Ureter (tissue), 1 donor: Measurements from ENCODE around the gene COL27A1. TPM values are rescaled to one million over a fixed set of nuclear protein-coding genes. Genes with fewer than 3 reads are reported as not detected.

Source experiments
- DNase-seq: peaks from one replicate; pipeline ENCODE4 v3.0.0-alpha.2; 2020; ENCODE audit warnings: low spot score
- total RNA-seq: library from RNA; stranded (reverse); gene quantifications from one replicate; pipeline ENCODE4 v1.2.4, GENCODE V29; 2023
- donor health status: DM: yes; HTN: yes; CAD: no.

The COL27A1 gene
- total RNA-seq, 1 donor from 2014 or later = 59.2 TPM

GRCh38 chr9:114247077-114247476 is 91.7 kb downstream of the COL27A1 start:
- DNase-seq = no peak

GRCh38 chr9:114247491-114247890 is 92.2 kb downstream of the COL27A1 start:
- DNase-seq = no peak

- no peak for DNase-seq
Measured at GRCh38 chr9:114248299-114248707, 93.0 kb downstream of the COL27A1 start.

- DNase-seq = no peak
Measured at GRCh38 chr9:114249424-114250234, 94.3 kb downstream of the COL27A1 start.

- peak; percentile 87 for DNase-seq
Measured at GRCh38 chr9:114250235-114250568, 94.9 kb downstream of the COL27A1 start.

DNA sequence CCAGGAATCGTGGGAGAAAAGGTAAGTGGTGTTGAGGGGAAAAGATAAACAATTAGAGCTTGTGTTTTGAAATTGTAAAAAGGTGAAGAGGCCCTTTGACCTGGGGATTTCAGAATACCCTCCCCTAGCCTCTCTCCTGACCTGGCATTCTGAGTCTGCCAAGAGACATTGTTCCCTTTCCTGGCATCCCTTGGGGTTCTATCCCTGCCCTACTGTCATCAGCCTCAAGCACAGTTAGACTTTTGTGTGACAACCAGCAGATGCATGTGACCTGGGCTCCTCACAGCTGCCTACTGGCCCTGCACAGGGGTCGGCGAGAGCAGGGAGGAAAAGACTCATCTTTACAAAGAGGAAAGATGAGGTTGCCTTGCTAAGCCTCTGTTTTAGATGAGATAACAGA is 95.3 kb downstream of the COL27A1 start:
- DNase-seq = no peak

DNA sequence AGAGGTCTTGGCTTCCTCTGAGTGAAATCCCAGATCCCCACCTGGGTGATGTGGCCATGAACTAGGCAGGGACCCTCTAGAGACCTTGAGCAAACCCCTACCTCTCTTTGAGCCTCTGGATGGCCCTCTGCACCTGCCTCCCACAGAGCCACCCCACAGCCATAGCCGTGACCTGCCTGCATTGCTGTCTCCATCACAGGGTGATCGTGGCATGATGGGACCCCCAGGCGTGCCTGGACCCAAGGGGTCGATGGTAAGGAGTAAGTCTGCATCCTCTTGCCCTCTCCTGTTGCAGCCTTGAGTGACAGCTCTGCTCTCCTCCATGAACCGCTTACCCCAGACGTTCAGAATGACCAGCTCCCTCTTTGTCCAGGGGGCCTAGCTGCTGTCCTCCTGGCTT is 97.1 kb downstream of the COL27A1 start:
- DNase-seq = no peak

DNA sequence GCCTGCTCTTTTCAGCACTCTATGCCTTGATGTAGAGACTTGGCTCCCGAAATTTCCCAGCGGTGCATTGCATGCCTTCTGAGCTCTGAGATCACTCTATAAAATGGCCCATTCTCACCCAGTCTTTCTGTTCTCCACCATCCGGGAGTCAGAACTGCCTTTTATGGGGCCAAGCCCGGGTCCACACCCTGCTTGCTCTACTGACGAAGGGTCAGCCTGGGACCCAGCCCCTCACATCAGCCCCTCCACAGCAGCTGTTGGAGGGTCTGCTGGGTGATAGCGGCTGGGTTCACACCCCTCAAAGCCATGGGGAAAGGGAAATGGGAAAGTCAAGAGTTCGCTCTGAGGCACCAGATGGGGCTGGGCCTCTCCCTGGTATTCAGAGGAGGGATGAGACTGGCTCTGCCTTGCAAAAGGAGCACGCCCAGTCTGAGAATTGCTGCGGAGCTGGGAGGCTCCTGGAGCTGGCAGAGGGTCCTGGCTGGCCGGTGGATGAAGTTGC is 101.5 kb downstream of the COL27A1 start:
- no peak for DNase-seq

DNA sequence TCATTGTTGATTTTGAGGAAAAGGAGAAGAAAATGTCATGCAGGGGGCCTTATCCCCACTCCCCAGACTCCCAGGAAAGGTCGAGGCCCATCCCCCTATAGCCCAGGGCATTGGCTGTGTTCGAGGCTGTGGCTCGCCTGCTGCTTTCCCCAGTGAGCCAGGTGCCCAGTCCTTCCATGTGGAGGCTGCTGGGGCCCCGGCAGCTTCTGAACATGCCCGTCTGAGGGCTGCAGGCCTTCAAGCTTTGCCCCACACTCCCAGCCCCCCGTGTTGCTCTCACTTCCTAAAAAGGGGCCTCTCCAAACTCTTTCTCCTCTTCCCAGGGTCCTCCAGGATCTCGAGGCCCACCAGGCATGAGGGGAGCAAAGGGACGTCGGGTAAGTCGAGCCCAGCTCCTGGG is 102.9 kb downstream of the COL27A1 start:
- DNase-seq = no peak

- no peak for DNase-seq
Measured at GRCh38 chr9:114258866-114259797, 103.8 kb downstream of the COL27A1 start.

DNA sequence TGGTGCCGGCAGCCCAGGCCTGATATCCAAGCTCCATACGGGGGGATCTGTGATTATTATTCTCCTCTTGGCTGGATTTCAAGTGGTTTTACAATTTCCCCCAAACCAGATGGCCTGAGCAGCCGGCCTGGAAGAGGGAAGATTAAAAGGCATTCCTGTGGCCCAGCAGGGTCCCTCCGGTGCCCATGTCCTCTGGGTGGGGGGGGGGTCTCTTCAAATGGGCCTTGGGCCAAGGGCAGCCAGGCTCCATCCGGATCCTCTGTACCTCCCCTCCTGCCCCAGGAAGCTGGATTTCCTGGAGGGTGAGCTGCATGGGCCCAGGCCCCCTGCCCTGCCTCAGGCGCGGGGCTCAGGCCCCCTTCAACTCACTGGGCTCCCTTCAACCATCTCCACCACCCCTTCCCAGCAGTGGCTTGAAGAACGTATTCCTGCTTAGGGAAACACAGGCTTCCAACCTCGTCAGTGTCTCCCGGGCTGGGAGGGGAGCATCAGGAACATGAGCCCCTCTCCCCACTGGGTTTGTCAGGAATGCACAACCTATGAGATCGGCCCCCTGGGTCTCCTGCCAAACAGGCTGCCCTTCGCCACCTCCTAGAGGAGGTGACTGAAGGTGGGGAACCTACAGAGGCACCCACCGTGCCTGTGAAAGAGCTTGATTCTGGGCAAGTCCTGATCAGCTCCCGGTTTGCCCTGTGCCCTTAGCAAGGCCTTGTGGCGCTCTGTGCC is 104.6 kb downstream of the COL27A1 start:
- DNase-seq = no peak

DNA sequence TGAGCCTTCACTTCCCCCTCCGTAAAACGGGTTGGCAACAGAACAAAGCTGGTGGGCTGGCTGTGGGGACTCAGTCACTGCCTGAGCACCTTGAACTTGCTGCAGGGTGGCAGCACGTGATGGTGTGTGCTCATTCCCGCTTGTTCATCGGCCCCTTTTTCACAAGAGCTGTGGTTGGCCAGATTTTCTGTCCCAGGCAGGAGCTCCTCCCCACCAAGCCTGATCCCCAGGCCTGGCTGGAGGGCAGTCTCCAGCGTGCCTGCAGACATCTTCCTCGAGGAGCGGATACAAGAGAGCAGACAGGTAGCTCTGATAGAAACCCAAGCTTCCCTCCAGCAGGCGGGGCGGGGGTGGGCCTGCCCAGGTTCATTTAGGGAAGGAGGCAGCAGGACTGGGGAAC is 105.7 kb downstream of the COL27A1 start:
- no peak for DNase-seq

DNA sequence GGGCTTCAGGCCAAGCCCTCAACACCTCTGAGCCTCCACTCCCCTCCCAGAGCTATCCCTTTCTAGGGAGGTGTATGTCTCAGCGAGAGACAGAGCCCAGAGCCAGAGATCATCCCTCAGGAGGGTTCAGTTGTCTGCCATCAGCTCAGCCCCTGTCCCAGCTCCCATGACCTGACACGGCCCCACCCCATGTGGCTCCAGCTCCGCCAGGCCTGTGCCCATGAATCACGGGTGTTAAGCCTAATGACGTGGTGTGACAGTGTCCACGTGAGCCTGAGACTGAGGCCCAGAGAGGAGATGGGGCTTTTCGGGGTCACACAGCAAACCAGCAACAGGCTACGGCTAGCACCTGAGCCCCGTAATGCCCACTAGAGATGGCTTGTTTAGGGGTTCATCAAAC is 106.7 kb downstream of the COL27A1 start:
- DNase-seq = no peak

DNA sequence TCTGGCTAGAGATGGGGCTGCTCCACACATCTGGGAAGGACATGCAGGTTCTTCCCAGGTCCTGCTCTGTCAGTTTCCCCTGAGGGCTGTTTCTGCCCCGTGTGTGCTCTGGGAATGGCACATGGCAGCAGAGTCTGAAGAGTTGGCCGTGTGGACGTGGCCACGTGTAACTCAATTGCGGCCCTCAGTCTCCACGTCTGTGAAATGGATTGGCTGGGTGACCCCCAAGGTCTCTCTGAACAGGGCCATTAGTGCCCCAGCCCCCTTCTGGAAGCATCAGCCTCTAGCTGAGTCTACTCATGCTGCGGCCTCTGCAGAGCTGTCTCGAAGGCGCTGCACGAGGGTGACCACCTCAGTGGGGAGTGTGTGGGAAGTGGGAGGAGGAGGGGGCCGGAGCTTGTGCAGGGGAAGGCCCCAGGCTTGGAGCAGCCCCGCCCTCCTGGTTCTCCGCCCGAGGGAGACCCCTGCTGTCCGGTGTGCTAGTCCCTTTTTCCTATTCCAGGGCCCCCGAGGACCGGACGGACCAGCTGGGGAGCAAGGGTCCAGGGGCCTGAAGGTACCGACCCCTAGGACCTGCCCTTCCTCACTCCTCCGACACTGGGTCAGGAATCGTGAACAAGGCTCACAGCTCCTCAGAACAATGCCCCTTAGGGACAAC is 108.6 kb downstream of the COL27A1 start:
- DNase-seq = no peak

GRCh38 chr9:114264806-114265550 is 109.6 kb downstream of the COL27A1 start:
- no peak for DNase-seq

GRCh38 chr9:114266969-114267368 is 111.6 kb downstream of the COL27A1 start:
- DNase-seq = no peak

DNA sequence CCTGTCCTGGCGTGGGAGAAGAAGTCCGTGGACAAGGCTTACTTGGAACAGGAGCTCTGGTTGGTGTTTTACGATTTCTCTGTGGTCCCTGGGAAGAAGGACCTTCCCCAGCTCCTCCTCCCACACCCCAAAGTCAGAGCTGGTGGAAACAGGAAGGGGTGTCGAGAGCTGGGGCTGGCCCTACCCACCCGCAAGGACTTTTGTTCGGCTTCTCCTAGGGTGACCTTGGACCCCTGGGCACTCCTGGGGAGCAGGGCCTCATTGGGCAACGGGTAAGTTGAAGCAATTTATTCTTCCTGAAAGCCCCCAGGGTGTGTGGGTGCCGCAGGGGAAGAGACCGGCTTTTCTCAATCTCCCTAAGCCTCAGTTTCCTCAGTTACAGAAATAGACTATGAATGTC is 113.7 kb downstream of the COL27A1 start:
- DNase-seq = no peak

GRCh38 chr9:114270120-114270975 is 115.0 kb downstream of the COL27A1 start:
- DNase-seq = no peak

- DNase-seq = peak; percentile 61
Measured at GRCh38 chr9:114271556-114272510, 116.5 kb downstream of the COL27A1 start.
